Suppressor macrophage treated with lipopolysaccharide for 1 hour (primary cell): ENCODE data around the gene UBR1.

Source experiments
- DNase-seq, 3 donors: peaks; one replicate each; pipeline ENCODE4 v3.0.0-alpha.2; 2020 to 2022

Gene UBR1

DNA sequence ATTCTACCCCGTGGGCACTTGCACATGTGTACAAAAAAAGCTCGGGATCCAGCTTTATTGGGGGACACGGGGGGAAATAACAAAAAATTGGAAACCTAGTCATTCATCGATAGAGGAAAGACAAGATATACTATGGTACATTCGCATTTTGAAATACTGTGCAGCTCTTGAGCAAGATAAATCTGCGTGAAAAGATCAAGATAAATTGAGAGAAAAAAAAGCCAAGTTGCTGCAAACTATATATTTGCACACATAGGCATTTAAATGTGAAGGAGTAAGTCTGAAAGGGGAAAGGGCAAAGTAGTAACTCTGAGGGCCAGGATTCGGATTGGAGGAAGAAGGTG lies 620 bp upstream of the UBR1 start:
- no peak for DNase-seq

DNA sequence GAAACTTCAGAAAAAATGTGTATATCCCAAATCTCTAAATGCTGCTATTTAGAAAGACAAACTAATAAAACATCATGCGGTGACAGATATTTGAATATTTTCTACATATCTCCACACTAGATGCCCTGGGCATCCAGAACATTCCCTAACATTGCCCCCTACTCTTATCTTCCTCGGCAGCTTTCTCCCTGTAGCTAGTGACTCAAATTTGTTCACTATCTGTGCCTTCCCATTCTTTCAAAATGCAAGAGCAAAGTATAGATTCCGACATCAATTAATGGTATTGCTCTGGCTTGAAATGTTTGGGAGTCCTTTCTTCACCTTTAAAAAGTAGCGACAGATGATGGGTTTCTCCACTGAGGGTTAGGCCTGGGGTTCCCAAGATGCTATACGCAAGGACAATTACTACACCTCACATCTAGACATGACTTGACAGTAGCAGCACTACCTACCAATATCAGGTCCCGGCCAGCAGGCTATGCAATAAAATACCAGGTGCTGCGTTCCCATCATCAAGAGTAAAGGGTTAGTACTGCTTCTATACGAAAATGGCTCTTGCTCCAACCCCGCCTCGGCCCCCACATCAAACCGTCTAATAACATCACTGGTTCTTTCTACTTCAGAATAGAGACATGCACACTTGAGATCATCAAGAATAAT lies 631 bp downstream of the UBR1 start:
- DNase-seq: no peak

DNA sequence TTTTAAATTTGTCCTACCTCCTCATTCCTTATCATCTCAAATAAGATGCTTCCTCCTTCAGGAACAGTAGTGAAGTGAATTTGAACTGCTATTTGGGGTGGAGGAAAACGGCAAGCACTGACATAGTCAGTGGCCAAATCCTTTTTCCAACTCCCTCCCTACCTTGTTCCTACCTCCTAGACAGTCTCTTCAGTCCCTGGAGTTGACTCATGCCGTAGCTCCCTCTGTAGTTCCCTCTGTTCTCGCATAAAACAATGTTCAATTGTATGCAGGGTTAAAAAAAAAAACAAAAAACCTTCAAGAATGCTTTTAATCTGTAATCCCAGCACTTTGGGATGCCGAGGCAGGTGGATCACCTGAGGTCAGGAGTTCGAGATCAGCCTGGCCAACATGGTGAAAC lies 1.4 kb downstream of the UBR1 start:
- DNase-seq: no peak

DNA sequence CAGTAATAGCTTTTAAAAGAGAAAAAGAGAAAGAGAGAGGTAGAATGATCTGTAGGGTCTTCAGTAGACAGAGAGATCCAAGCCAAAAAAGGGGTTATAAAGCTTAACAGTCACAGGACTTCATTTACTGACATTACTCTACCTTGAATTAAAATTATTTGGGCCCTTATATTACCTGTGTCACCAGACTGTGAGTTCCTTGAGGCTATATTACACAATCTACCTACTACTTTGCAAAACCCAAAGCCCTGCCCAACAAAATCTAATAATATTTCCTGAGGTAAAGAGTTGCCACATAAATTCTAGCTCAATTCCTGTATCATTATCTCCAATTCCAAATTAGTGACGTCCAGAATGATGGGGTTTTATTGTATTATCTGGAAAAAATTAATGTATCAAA lies 1.9 kb downstream of the UBR1 start:
- DNase-seq: no peak

DNA sequence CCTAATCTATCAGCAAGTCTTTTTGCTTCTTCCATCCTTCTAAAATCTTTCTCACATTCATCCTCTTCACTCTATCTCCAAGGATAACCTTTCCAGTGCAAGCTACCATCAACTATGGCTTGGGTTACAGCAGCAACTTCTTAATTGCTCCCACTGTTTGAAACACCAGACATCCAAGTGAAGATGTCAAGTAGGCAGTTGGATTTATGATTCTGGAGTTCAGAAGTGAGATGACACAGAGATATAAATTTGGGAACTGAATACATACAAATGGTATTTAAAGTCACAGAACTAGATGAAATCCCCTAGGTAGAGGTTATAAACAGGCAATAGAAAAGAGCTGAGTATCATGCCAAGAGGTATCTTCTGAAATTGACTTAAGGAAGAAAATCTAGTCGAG lies 3.7 kb downstream of the UBR1 start:
- no peak for DNase-seq

DNA sequence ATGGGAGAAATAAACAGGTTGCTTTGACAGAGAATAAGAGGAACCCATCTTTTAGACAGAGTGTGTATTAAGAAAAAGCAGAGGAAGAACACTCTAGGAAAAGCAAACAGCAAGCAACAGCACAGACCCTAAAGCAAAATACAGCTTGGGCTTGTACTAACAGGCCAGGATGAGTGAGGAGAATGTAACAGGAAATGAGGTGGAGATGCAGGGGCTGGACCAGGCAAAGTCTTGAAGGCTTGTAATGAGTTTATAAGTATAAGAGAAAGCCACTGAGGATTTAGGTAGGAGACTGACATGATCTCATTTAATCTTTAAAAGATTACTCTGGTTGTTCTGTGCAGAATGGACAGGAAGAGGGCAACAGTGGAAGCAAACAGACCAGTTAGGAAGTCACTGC lies 4.9 kb downstream of the UBR1 start:
- DNase-seq: no peak

DNA sequence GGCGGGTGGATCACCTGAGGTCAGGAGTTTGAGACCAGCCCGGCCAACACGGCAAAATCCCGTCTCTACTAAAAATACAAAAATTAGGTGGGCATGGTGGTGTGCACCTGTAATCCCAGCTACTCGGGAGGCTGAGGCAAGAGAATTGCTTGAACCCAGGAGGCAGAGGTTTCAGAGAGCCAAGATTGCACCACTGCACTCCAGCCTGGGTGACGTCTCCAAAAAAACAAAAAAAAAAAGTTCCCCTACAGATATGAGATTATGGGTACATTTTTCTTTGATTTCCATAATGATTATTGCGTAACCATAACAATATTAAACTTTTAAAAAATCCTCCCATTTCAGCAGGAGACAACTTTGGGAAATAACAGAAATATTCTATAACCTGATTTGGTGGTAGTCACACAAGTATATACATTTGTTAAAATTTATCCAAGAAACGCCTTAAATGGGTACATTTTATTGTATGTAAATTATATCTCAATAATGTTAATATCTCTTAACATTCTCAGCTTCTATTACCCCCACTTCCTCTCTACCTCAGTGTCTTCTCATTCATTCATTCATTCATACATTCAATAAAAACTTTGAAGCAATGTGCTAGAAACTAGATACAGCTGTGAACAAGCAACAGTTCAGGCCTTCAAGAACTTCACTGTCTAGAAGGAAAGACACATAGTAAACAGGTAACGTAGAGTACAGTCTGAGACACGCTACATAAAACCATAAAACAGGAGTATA lies 6.6 kb downstream of the UBR1 start:
- DNase-seq: no peak

DNA sequence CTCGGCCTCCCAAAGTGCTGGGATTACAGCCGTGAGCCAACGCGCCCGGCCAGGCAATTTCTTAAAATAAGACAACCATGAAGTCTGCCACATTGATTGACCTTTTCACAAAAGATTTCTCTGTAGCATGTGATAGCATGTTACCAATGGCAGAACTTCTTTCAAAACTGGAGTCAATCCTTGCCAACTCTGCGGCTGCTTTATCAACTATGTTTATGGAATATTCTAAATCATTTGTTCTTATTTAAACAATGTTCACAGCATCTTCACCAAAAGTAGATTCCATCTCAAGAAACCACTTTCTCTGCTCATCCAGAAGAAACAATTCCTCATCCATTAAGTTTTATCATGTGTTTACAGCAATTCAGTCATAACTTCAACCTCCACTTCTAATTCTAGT lies 9.4 kb downstream of the UBR1 start:
- no peak for DNase-seq

DNA sequence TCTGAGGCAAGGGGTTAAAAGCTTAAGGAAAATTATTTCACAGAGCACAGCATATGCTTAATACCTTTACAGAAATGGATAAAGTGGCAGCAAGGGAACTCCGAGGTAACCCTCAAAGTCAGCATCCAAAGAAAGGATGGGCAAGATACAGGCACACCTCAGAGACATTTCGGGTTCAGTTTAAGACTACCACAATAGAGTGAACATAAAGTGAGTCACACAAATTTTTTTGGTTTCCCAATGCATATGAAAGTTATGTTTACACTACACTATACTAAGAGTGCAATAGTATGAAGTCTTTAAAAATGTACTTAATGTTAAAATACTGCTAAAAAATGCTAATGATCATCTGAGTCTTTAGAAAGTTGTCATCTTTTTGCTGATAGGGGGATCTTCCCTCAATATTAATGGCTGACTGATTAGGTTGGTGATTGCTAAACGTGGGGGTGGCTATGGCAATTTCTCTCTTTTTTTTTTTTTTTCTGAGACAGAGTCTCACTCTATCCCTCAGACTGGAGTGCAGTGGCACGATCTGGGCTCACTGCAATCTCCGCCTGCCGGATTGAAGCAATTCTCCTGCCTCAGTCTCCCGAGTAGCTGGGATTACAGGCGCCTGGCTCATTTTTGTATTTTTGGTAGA lies 10.0 kb downstream of the UBR1 start:
- no peak for DNase-seq

DNA sequence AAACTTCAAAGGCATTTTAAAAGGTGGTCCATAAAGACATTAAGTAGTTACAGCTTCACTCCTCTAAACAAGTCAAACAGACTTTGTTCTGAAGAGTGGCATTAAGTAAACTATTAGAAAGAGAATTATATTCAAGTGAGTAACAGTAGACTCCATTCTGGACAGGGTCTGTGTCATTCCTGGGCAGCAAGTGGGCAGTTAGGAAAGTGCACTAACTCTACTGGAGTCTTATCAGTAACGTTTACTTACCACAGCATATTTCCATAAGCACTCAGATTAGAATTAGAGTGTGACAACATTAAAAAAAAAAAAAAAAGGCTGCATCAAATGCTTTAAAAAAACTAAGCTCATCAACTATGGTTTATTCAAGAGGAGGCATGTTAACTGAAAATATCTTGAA lies 10.6 kb downstream of the UBR1 start:
- no peak for DNase-seq

DNA sequence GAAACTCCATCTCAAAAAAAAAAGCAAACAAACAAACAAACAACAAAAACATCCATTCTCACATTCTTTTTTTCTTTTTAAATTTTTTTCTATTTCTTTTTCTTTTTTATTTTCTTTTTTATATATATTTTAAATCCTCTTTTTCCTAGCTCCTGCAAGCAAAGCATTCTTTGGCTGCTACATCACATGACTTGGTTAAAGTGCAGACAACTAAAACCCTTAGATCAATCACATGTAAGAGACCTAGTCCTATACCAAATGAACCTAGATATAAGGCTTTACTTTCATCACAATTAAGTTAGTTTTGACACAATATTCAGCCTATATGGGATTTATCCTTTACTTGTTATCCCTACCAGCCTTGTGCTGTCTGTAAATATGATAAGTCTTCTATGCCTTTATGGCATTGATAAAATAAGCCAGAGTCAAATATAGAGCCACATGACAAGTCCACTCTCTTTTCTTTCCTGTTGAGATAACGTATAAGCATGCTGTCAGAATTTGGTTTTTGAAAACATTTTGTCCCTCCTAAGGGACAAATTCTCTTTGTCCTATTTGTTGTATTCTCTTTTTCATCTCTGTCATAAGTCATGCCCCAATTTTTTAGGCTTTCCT lies 11.3 kb downstream of the UBR1 start:
- DNase-seq: no peak

DNA sequence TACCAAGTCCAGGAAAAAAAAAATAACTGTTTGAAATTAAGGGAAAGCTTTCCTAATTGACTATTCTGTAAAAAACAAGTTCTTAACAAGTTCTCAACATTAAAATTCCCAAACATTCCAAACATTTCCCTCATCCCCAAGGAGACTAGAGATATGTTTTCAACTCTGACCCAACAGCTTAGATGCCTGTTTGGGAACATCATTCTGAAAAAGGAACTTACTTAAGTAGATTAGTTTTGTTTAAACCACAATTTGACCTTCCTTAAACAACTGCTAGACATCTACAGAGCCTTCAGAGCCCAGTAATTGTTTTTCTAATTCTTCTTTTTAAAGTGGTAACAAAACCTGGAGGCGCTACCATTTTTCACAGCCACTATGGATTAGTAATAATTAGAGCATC lies 12.8 kb downstream of the UBR1 start:
- DNase-seq: peak; percentile 13 to 47 (median 43)

DNA sequence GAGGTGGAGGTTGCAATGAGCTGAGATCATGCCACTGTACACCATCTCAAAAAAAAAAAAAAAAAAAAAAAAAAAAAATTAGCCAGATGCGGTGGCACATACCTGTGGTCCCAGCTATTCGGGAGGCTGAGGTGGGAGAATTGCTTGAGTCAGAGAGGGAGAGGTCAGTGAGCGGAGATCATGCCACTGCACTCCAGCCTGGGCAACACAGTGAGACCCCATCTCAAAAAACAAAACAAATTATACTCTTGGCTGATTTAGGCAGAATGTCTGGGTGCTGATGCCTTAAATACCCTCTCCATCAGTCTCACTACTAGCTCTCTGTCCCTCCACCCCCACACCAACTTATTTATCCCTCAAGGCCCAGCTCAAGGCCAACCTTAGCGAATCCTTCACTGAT lies 14.0 kb downstream of the UBR1 start:
- DNase-seq: no peak

DNA sequence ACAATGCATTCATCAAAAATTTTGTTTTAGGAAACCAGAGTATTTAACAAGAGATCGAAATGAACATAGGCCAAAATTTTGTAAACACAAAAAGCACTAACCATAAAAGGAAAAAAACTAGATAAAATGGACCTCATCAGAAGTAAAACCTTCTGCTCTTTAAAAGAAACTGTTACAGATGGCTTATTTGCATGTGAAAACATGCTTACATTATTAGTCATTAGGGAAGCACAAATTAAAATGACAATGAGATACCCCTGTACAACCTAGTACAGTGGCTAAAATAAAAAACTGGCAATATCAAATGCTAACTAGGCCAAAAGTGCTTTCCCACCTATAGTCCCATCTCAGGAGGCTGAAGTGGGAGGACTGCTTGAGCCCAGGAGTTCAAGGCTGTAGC lies 19.3 kb downstream of the UBR1 start:
- DNase-seq: no peak

DNA sequence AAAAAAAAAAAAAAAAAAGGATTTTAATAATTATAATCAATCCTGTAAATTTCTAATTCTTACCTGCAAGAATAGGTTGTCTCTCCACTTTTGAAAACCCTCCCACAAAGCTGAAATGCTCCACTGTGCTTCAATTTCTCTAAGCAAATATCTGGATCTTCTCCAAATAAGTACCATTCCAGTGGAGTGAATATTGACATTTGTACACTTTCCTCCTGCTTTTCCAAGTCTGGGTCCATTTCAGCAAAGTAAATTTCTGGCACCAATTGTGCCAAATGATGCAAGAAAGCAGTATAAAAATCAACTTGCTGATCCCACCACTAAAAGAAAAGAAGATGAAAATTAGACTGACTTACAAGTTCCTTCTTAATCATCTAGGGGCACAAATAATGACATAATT lies 19.9 kb downstream of the UBR1 start:
- no peak for DNase-seq

DNA sequence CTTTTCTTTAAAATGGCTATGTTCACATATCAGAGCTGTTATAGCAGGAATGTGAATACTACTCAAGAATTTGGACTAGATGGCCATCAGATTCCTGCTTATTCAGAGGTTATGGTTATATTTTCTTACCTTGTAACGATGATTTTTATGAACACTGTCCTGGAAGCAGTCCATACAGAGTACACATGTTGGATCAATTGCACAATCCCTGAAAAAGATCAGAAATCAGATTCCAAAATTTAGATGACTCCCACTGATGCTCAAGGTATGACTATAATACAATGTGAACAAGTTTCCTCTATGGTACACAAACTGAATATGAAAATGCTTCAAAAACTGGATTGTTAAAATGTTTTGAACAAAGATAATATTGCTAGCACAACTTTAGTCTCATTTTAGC lies 23.3 kb downstream of the UBR1 start:
- DNase-seq: no peak

DNA sequence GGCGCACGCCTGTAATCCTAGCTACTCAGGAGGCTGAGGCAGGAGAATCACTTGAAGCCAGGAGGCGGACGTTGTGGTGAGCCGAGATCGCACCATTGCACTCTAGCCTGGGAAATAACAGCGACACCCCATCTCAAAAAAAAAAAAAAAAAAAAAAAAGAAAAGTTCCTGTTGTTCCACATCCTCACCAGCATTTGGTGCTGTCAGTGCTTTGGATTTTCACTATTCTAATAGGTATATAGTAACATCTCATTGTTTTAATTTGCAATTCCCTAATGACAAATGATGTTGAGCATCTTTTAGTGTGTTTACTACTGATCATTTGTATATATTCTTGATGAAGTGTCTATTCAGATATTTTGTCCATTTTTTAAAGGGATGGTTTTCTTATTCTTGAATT lies 24.6 kb downstream of the UBR1 start:
- no peak for DNase-seq

DNA sequence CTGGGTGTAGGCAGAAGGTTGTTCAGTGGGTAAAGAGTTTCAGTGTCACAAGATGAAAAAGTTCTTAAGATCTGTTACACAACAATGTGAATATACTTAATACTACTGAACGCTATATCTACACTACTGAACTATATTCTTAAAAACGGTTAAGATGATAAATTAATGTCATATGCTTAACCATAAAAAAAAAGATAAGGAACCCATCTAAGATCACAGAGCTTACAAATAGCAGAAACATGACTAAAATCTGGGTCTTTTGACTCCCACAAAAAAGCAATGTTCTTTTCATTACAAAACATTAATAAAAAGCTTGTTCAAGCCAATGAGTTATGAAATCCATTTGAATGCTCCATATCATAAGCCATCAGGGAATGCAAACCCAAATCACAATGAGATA lies 34.4 kb downstream of the UBR1 start:
- no peak for DNase-seq

DNA sequence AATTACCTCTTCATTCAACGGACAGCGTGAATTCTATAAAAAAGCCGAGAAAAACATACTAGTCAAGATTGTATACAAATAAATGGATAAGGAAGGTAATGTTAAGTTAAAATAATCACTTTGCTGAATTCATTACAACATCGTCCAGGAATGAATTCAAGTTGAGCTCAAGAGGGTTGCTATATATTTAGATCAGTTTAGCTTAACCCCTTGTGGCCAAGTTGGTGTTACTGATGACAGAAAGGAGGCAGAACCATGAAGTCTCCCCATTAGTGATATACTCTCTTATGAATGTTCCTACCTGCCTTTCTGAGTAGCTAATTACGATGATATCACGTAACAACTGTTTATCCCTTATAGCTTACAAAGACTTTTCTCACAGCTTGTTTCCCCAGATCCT lies 34.9 kb downstream of the UBR1 start:
- no peak for DNase-seq

DNA sequence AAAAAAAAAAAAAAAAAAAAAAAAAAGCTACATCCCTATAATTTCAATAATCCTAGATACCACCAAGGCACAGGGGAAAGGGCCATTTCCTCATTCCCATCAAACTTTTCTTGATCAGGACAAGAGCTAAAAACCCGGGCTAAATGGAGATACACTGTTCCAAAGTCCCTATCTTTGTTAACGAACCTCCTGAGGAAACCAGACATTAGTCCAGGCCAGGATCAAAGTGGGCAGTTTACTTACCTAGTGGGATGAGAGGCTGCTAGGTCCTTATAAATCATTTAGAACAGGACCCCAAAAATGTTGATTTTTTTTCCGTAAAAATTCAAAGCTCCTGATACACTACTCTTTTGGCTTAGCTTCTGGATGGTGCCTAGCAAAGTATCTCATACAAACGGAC lies 35.6 kb downstream of the UBR1 start:
- DNase-seq: no peak

DNA sequence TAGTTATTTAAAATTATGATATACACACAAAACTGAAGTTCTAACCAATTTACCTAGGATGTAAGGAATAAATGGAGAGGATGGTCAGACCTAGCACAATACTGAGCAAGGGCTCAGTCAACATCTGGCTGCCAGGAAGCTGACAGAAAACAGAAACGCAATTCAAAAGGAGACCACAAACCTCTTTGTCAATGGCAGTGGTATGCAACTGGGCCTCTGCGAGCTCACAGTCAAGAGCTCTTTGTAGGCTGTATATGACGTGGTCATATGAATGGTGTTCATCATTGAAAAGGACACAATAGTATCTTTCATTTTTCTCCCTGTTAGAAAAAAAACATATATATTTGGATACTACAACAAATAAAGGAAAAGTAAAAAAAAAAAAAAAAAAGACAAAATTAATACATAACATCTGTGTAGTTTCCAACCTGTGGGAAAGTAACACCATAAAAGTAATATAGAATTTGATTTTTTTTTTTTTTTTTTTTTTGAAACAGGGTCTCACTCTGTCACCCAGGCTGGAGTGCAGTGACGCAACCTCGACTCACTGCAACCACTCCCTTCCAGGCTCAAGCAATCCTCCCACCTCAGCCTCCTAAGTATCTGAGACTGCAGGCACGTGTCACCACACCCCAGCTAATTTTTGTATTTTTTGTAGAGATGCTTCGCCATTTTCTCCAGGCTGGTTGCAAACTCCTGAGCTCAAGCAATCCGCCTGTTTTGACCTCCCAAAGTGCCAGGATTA lies 37.9 kb downstream of the UBR1 start:
- no peak for DNase-seq

DNA sequence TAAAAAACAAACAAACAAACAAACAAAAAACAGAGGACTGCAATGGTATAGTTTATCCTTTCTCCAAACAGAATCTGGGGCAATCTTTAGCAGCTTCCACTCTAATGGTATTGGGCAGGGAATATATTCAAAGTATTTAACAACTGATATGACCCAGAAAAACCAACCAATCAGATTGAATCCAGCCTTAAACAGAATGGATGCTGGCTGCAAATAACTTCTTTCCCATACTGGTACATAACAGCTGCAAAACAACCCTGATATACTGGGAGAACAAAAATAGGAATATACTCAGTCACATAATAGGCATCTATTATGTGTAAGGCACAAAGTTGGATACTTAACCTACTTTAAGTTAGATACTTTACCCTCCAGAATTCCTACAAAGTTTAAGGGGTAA lies 49.1 kb downstream of the UBR1 start:
- no peak for DNase-seq

DNA sequence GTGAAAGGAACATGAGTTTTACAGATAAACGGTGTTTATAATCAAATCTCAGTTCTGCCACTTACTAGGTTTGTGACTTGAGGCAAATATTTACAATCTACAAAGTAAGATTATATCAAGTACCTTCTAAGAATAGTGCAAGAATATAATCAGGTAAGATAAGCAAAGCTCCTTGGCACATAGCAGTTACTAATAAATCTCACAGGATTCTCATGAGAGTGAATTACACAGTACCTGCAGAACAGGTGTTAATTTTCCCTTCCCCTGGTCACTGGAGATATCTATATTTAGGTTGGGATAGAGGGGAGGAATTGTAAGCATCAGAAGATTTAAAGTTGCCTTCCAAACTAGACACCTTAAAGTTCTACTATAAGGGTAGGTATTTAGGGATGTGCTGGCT lies 53.0 kb downstream of the UBR1 start:
- DNase-seq: no peak

DNA sequence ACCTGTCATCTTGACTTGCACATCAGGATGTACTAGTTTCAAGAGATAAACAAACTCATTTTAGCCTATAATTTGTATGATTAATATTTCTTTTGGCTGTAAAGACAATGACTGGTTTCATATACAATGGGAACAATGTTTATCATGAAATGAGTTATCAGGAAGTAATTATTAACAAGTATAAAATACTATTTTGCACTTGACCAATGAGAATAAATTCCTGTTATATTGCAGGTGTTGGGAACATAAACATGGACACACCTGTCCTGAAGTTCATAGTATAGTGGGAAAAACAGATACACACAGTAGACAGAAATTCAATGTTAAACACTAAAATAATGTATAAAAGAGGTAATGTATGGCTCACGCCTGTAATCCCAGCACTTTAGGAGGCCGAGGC lies 56.9 kb downstream of the UBR1 start:
- no peak for DNase-seq
